Lower leg skin (tissue), 4 donors: ENCODE data around the gene HSPB9. TPM values are rescaled to one million over a fixed set of nuclear protein-coding genes. Genes with fewer than 3 reads are reported as not detected.

ENCODE experiments used
- DNase-seq, 2 donors: peaks; one replicate each; pipeline ENCODE4 v3.0.0-alpha.2; 2019; ENCODE audit warnings: low spot score in 2 of 2
- H3K4me3 ChIP-seq: fragments of 200-600 bp; sonication (generic); 2 replicates; pipeline ENCODE4 v1.5.1; 2017; ENCODE audit warnings: mild to moderate bottlenecking, low read depth; ENCODE audit not compliant: poor library complexity, severe bottlenecking
- POLR2A ChIP-seq, 2 donors: fragments of 450-650 bp; IDR thresholded peaks; one replicate each; pipeline ENCODE4 v1.6.1; 2016 to 2017; ENCODE audit warnings: antibody characterized with exemption in 2 of 2, mild to moderate bottlenecking in 1 of 2, moderate library complexity in 1 of 2
- WGBS, 2 donors: methylation state at CpG; one replicate each; pipeline ENCODE4 v1.1.5; 2018; 5-methylcytosine and 5-hydroxymethylcytosine counted together
- intact Hi-C: fragments of 100-400 bp; cut with DNase I; formaldehyde crosslinking; loops from one replicate; pipeline ENCODE4 v1.15.0; 2023; ENCODE audit warnings: low total_unique reads
- total RNA-seq, 4 donors: library from RNA; depleted of rRNA; stranded (reverse); fragments of >200 nt; gene quantifications; one replicate each; pipeline ENCODE4 v1.1.0, GENCODE V29; 2016
- TF ChIP-seq, protein P1 (sequence below), 3 donors: fragments of 450-650 bp; IDR thresholded peaks; one replicate each; pipeline ENCODE4 v1.5.1; 2016; ENCODE audit warnings: antibody characterized with exemption in 3 of 3, mild to moderate bottlenecking in 3 of 3, moderate library complexity in 2 of 3

Gene HSPB9
- total RNA-seq, 4 donors from 2014 or later = 0.23 TPM; not detected in 3

DNA sequence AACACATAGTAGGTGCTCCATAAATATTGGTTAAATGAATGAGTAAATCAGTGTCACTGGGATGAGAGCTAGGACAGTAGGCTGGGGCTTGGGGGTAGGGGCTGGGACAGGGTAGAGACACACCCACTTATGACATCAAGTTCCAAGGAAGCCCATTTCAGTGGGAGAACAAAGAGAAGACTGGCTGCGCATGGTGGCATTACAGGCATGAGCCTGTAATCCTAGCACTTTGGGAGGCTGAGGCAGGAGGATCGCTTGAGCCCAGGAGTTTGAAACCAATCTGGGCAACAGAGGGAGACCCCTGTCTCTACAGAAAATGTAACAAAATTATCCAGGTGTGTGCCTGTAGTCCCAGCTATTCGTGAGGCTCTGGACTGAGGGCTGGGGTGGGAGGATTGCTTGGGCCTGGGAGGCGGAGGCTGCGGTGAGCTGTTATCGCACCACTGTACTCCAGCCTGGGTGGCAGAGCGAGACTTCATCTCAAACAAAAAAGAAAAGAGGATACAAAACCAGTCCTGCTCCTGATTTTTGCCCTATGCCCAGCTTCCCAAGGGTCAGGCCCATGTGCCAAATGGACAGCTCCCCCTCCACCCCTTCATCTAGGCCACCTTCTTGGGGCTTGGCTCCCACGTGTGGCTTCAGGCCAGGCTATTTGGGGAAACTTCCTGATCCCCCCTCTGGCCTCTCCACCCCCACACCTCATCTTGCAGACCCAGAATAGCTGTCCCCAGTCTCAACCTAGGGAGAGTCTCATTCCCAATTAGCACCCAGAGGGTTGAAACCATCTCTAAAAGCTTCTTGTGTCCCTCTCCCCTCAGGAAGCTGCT is 31.4 kb upstream of the HSPB9 start:
- H3K4me3 ChIP-seq = no peak overlapping the region
- no peak for TF ChIP-seq POLR2A (IDR thresholded peaks at IDR 0.05)
- TF ChIP-seq, protein P1, sequence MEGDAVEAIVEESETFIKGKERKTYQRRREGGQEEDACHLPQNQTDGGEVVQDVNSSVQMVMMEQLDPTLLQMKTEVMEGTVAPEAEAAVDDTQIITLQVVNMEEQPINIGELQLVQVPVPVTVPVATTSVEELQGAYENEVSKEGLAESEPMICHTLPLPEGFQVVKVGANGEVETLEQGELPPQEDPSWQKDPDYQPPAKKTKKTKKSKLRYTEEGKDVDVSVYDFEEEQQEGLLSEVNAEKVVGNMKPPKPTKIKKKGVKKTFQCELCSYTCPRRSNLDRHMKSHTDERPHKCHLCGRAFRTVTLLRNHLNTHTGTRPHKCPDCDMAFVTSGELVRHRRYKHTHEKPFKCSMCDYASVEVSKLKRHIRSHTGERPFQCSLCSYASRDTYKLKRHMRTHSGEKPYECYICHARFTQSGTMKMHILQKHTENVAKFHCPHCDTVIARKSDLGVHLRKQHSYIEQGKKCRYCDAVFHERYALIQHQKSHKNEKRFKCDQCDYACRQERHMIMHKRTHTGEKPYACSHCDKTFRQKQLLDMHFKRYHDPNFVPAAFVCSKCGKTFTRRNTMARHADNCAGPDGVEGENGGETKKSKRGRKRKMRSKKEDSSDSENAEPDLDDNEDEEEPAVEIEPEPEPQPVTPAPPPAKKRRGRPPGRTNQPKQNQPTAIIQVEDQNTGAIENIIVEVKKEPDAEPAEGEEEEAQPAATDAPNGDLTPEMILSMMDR (IDR thresholded peaks at IDR 0.05) = no peak
- no peak for DNase-seq
- intact Hi-C loops = no loop called here
- WGBS, 2 donors = 82 to 90% methylated on average over 8 of the region's 8 CpGs

DNA sequence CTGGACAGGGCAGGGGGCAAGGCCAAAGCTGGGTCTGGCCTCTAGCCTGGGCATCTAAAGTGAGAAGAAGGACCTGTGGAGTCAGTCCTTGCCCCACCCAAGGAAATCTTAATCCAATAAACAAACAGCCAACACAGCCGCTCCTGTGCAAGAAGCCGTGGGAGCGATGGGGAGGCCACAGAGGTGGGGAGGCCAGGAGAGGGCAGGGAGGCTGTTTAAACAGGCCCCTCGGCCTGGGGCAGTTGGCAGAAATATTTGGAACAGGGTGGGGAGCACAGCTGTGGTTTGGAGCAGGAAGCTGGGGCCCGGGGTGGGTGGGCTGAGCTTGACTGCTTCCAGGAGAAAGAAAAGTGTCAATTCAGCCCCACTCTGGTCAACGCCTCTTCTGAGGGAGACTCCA is 29.7 kb upstream of the HSPB9 start:
- intact Hi-C loops = no loop called here

DNA sequence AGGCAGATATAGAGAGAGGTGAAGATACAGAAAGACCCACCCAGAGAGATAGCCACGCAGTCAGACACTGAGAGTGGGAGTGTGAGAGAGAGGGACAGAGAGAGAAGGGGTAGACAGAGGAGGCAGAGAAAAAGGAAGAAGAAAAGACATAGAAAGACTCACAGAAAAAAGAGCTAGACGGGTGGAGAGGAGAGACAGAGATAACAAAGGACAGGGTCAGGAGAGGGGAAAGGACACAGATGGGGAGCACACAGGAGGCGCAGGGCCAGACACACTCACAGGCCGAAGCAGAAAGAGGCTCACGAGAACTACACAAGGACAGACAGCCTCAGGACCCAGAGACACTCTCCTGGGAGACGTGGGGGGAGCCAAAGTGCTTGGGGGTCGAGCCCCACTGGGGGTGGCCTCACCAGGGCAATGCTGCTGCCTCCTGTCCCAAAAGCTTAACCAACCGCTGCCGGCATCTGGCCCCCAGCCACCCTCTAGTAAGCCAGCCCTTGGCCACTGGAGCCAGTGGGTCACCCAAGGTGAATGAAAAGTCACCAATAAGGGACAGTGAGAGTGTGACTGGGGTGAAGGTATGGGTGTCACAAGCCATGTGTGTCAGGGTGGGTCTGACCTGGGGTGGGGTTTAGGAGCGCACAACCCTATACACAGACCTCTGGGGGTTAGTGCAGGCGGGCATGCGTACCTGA is 28.1 kb upstream of the HSPB9 start:
- no peak overlapping the region for H3K4me3 ChIP-seq
- intact Hi-C loops = no loop called here
- no peak for DNase-seq
- 90% methylated on average over 12 of the region's 12 CpGs for WGBS, 2 donors
- TF ChIP-seq, protein P1 (IDR thresholded peaks at IDR 0.05) = no peak
- TF ChIP-seq POLR2A (IDR thresholded peaks at IDR 0.05) = no peak

More for the DNA sequence above, 29.7 kb upstream of the HSPB9 start:
- DNase-seq = no peak
- WGBS, 2 donors = 58 to 60% methylated on average over 6 of the region's 6 CpGs
- no peak overlapping the region for H3K4me3 ChIP-seq
- TF ChIP-seq POLR2A (IDR thresholded peaks at IDR 0.05) = no peak
- TF ChIP-seq, protein P1 (IDR thresholded peaks at IDR 0.05) = no peak

DNA sequence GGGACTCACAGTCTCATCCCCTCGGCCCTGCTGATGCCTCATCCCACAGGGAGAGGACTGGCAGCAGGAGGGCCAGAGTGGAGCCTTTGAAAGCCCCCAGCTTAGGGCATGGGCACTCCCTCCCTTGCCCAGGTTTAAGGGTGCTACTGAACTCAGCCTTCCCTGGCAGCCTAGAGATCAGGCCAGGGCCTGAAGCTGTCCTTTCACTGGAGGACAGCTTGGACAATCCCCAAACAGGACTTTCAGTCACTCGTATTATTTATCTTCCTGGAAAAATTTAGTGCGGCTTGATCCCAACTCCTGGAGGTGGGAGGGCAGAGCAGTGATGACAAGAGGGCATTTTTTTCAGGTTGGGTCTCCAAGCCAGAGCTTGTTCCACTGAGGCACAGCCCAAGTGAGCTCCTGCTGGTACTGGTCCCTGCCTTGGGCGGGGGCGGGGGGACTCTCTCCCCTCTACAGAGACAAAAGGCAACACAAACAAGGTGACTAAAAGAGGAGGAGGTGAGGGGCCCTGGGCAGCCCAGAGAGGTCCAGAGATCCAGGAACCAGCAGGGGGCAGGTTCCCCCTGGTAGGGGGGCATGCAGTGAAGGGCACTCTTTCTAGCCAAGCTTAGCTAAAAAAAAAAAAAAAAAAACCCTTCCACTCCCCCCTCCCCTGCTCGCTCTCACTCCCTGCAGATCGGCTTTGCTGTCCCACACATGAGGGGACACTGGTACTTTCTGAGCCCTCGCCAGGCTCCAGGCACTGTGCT is 26.1 kb upstream of the HSPB9 start:
- TF ChIP-seq POLR2A (IDR thresholded peaks at IDR 0.05) = no peak
- TF ChIP-seq, protein P1 (IDR thresholded peaks at IDR 0.05) = no peak
- DNase-seq = no peak
- no peak overlapping the region for H3K4me3 ChIP-seq
- intact Hi-C loops = no loop called here
- WGBS, 2 donors = 67 to 70% methylated on average over 8 of the region's 8 CpGs

DNA sequence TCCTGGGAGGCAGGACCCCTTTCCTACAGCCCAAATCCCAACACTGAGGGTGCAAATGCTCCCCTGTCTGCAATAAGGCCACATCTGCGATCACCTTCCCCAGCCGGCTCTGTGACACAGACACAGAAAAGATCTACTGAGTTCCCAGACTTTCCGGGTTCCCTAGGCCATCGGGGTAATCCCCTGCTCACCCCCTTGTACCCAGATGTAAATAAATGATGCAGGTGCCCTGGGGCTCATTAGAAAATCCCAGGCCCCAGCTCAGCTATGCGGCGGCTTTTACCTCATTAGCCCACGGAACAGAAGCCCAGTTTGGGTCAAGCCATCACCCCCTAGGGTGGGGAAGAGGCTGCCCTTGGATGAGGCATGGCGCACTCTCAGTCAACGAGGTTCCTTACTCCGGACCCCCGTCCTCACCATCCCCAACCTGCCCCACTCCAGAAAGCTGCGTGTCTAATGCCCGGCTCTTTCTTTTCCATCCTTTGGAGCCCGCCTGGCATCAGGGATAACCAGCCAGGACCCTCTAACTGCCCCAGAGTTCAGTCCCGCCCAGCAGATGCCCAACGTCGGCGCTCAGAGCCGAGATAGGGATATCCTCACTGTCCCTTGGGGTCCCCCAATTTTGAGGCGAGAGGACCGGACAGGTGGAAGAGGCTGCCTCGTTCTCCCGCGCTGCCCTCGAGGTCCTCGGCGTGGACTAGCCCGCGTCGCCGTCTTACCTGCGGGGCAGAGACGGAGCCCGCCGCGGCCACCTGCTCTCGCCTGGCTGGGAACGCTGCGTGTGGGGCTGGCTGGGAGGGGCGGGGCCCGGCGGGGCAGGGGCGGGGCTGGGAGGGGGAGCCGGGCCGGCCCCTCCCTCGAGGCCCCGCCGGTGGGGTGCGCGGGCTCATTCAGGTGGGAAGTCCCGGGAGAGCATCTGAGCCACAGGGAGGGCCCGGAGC is 24.6 kb upstream of the HSPB9 start, which contains the start of gene ZNF385C:
Gene ZNF385C (minus strand): TSS at position 783 of the 941 bp plus-strand sequence. CDS start 35,417 bp downstream, outside the sequence.
- 8 to 11% methylated on average over 33 to 44 of the region's 52 CpGs for WGBS, 2 donors
- DNase-seq = no peak
- TF ChIP-seq, protein P1 (IDR thresholded peaks at IDR 0.05) = no peak
- no peak for TF ChIP-seq POLR2A (IDR thresholded peaks at IDR 0.05)
- intact Hi-C loops = no loop called here
- no peak within 1 kb of the TSS for H3K4me3 ChIP-seq
